Activated CD8-positive, alpha-beta memory T cell treated with anti-CD3 and anti-CD28 coated beads, Interleukin-2, amount 50 U/mL, for 1 hour (primary cell): ENCODE measurements around the gene CAVIN2.
"Not testable (repeated sequence)": the region's sequence is repeated elsewhere in the genome, so short reads cannot be mapped to it uniquely, and the experiment has no call there.

Source experiments
- DNase-seq: peaks from one replicate; pipeline ENCODE4 v3.0.0-alpha.2; 2020; ENCODE audit errors: extremely low read depth

The CAVIN2 gene

GRCh38 chr2:191800874-191801273 is 46.0 kb downstream of the CAVIN2 start:
- DNase-seq = no peak

DNA sequence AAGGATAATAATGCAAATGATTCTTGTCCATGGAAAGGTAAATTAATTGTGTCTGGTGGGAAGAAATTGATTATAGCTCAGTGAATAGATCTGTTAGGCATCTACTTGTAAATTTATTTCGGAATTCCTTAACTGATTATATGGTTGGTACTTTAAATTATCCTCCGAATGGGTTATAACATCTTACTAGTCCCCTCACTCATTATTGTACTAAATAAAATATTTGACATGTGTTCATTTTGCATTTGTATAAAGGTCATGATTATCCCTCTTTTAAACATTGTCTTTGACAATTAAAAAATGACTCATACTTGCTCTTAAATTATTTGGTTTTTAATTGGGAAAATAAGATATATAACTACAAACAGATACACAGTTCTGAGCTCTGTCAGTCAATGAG is 47.4 kb downstream of the CAVIN2 start:
- no peak for DNase-seq

- no peak for DNase-seq
These were observed 48.7 kb downstream of the CAVIN2 start for GRCh38 chr2:191797942-191798876.

DNA sequence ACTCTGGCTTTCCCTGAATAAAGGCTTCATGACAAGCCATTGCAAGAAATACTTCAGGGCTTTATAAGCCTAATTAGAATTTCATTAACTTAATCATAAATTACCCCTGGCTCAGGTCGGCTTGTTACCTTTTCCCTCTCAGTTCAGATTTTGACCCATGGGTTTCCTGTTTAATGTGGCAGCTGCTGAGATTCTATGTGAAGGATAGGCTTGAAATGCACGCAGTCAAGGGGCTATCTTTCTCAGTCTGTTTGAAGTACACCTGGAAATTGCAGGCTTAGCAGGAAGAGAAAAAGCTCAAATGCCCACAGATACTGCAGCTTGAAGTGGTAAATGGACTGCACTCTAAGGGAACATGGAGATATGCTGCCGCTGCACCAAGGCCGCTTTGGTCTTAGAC is 49.4 kb downstream of the CAVIN2 start:
- no peak for DNase-seq

DNA sequence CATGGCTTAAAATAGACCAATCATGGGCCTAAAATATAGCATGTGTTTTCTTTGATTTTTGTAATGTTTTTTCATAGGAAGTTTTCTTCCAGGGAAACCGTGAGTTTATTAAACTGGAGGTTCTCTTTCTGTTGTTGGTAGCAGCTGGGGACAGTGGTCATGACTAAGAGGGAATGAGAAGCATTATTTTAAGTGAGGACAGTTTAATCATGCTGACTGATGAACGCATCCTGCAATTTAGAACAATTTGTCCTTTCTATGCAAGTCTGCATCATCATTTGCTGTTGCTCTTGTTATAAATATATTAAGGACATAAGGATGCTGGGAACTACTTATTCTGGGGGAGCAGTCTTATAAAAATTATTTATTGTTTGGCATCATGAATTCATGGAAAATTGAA is 51.2 kb downstream of the CAVIN2 start:
- DNase-seq = no peak

- no peak for DNase-seq
These were observed 54.8 kb downstream of the CAVIN2 start for GRCh38 chr2:191791953-191792560.

GRCh38 chr2:191790737-191791136 is 56.2 kb downstream of the CAVIN2 start:
- no peak for DNase-seq

GRCh38 chr2:191789796-191790195 is 57.1 kb downstream of the CAVIN2 start:
- no peak for DNase-seq

DNA sequence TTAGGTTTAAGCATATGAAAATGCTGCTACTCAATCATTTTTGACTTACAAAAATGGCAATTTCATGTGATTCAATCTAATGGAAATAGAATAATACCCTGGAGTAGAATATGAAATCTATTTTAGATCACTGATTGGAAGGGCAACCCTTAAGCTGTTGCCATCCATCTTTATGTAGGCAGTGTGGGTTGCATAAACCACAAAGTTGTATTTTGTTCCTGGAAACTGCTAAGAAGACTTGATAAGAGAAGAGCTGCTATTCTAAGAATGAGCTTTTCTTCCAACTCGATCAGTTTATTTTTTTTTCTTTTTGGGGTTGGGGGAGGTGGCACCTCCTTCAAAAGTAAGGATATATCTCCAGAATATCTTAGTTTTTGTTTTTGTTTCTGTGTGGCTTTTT is 60.2 kb downstream of the CAVIN2 start:
- DNase-seq = no peak

DNA sequence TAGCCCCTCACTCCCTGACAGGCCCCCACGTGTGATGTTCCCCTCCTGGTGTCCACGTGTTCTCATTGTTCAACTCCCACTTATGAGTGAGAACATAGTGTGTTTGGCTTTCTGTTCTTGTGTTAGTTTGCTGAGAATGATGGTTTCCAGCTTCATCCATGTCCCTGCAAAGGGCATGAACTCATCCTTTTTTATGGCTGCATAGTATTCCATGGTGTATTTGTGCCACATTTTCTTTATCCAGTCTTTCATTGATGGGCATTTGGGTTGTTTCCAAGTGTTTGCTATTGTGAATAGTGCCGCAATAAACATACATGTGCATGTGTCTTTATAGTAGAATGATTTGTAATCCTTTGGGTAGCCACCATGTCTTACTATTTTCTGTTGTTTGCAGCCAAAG is 61.2 kb downstream of the CAVIN2 start:
- DNase-seq = not testable (repeated sequence)
